H9 (cell line): Measurements from ENCODE around the gene ALKBH7. TPM values are rescaled to one million over a fixed set of nuclear protein-coding genes. Genes with fewer than 3 reads are reported as not detected.
A peak's percentile ranks its signal among the peaks of the same experiment; 100 is the strongest.

Experiments
- DNase-seq: peaks from one replicate; pipeline ENCODE4 v3.0.0-alpha.2; 2017
- H2AFZ ChIP-seq: one replicate; pipeline ENCODE4 v1.6.1; 2013; ENCODE audit warnings: mild to moderate bottlenecking, low read length, control low read depth, moderate library complexity
- H2AK5ac ChIP-seq: 2 replicates; pipeline ENCODE4 v1.6.1; 2013; ENCODE audit warnings: low read length, control low read depth, mixed read lengths; ENCODE audit not compliant: insufficient read length
- H2BK120ac ChIP-seq: one replicate; pipeline ENCODE4 v1.6.1; 2013; ENCODE audit warnings: low read depth, mild to moderate bottlenecking, low read length, control low read depth, inconsistent platforms; ENCODE audit not compliant: poor library complexity, severe bottlenecking
- H2BK12ac ChIP-seq: 2 replicates; pipeline ENCODE4 v1.6.1; 2013; ENCODE audit warnings: low read length, control low read depth, mixed read lengths, low read depth; ENCODE audit not compliant: insufficient read length
- H2BK15ac ChIP-seq: 2 replicates; pipeline ENCODE4 v1.6.1; 2013; ENCODE audit warnings: low read depth, low read length, control low read depth
- H2BK20ac ChIP-seq: one replicate; pipeline ENCODE4 v1.6.1; 2013; ENCODE audit warnings: low read depth, mild to moderate bottlenecking, low read length, control low read depth, inconsistent platforms; ENCODE audit not compliant: poor library complexity, severe bottlenecking
- H2BK5ac ChIP-seq: 2 replicates; pipeline ENCODE4 v1.6.1; 2013; ENCODE audit warnings: low read length, control low read depth, mixed read lengths; ENCODE audit not compliant: insufficient read length
- H3K14ac ChIP-seq: 2 replicates; pipeline ENCODE4 v1.6.1; 2013; ENCODE audit warnings: low read length, control low read depth; ENCODE audit not compliant: insufficient read depth
- H3K18ac ChIP-seq: 2 replicates; pipeline ENCODE4 v1.6.1; 2013; ENCODE audit warnings: low read depth, mild to moderate bottlenecking, mixed read lengths, low read length, control low read depth; ENCODE audit not compliant: insufficient read length
- H3K23ac ChIP-seq: 2 replicates; pipeline ENCODE4 v1.6.1; 2013; ENCODE audit warnings: low read length, control low read depth, mixed read lengths, low read depth; ENCODE audit not compliant: insufficient read length
- H3K23me2 ChIP-seq: 2 replicates; pipeline ENCODE4 v1.6.1; 2013; ENCODE audit warnings: low read depth, mild to moderate bottlenecking, mixed read lengths, low read length, control low read depth; ENCODE audit not compliant: insufficient read length, poor library complexity, severe bottlenecking
- H3K27ac ChIP-seq: 2 replicates; pipeline ENCODE4 v1.5.1; 2013; ENCODE audit warnings: low read length, control low read depth, mixed read lengths, low read depth; ENCODE audit not compliant: insufficient read length
- H3K27me3 ChIP-seq: 2 replicates; pipeline ENCODE4 v1.6.1; 2013; ENCODE audit warnings: low read length, control low read depth, inconsistent platforms; ENCODE audit not compliant: insufficient read depth
- H3K4ac ChIP-seq: 2 replicates; pipeline ENCODE4 v1.6.1; 2013; ENCODE audit warnings: low read depth, mild to moderate bottlenecking, control low read depth, inconsistent platforms, low read length, moderate library complexity
- H3K4me1 ChIP-seq: 2 replicates; pipeline ENCODE4 v1.6.1; 2013; ENCODE audit warnings: low read length, control low read depth, inconsistent platforms; ENCODE audit not compliant: insufficient read depth
- H3K4me2 ChIP-seq: 2 replicates; pipeline ENCODE4 v1.6.1; 2013; ENCODE audit warnings: low read length, control low read depth, mixed read lengths; ENCODE audit not compliant: insufficient read length, insufficient read depth
- H3K56ac ChIP-seq: 2 replicates; pipeline ENCODE4 v1.6.1; 2013; ENCODE audit warnings: low read depth, mild to moderate bottlenecking, mixed read lengths, low read length, control low read depth; ENCODE audit not compliant: insufficient read length
- H3K79me1 ChIP-seq: 2 replicates; pipeline ENCODE4 v1.6.1; 2013; ENCODE audit warnings: low read depth, mild to moderate bottlenecking, moderate library complexity, low read length, control low read depth, inconsistent platforms; ENCODE audit not compliant: insufficient read depth, poor library complexity, severe bottlenecking
- H3K79me2 ChIP-seq: 2 replicates; pipeline ENCODE4 v1.6.1; 2013; ENCODE audit warnings: low read length, control low read depth, inconsistent platforms; ENCODE audit not compliant: insufficient read depth
- H3K9ac ChIP-seq: 2 replicates; pipeline ENCODE4 v1.6.1; 2013; ENCODE audit warnings: low read length, control low read depth, mixed read lengths; ENCODE audit not compliant: insufficient read length; ENCODE audit errors: extremely low read depth
- H3K9me3 ChIP-seq: one replicate; pipeline ENCODE4 v1.6.1; 2013; ENCODE audit warnings: low read depth, low read length, inconsistent platforms; ENCODE audit not compliant: control insufficient read depth
- H3T11ph ChIP-seq: one replicate; pipeline ENCODE4 v1.6.1; 2013; ENCODE audit warnings: mild to moderate bottlenecking, low read length, control low read depth, inconsistent platforms
- H4K20me1 ChIP-seq: one replicate; pipeline ENCODE4 v1.6.1; 2013; ENCODE audit not compliant: control insufficient read depth, insufficient read length, insufficient read depth
- H4K5ac ChIP-seq: 2 replicates; pipeline ENCODE4 v1.6.1; 2013; ENCODE audit warnings: low read depth, mild to moderate bottlenecking, mixed read lengths, low read length, control low read depth; ENCODE audit not compliant: insufficient read length
- H4K8ac ChIP-seq: replicated peaks from 2 replicates; pipeline ENCODE4 v1.6.1; 2013; ENCODE audit warnings: low read length, control low read depth, mixed read lengths, low read depth; ENCODE audit not compliant: insufficient read length
- H4K91ac ChIP-seq: 2 replicates; pipeline ENCODE4 v1.6.1; 2013; ENCODE audit warnings: low read depth, mild to moderate bottlenecking, moderate library complexity, mixed read lengths, low read length, control low read depth; ENCODE audit not compliant: insufficient read length
- H3K27ac Mint-ChIP-seq, 3 experiments: 2 replicates in 2 of 3; 3 replicates in 1 of 3; pipeline ENCODE4 v1.8.0; 2020 to 2021; ENCODE audit warnings: mixed read lengths in 3 of 3, mild to moderate bottlenecking in 1 of 3, moderate library complexity in 1 of 3
- H3K27me3 Mint-ChIP-seq: 2 replicates; pipeline ENCODE4 v1.8.0; 2021; ENCODE audit warnings: low read depth, mild to moderate bottlenecking, moderate library complexity, mixed read lengths
- H3K36me3 Mint-ChIP-seq, 3 experiments: 2 replicates in 2 of 3; 3 replicates in 1 of 3; pipeline ENCODE4 v1.8.0; 2020 to 2021; ENCODE audit warnings: low read depth in 3 of 3, mixed read lengths in 3 of 3; ENCODE audit not compliant: insufficient read depth in 1 of 3
- H3K4me1 Mint-ChIP-seq, 2 experiments: 2 replicates each; pipeline ENCODE4 v1.8.0; 2020; ENCODE audit warnings: mixed read lengths in 2 of 2
- H3K4me3 Mint-ChIP-seq, 2 experiments: 2 replicates in 1 of 2; 3 replicates in 1 of 2; pipeline ENCODE4 v1.8.0; 2020 to 2021; ENCODE audit warnings: mild to moderate bottlenecking in 2 of 2, mixed read lengths in 2 of 2, moderate library complexity in 1 of 2
- H3K9me3 Mint-ChIP-seq, 2 experiments: 2 replicates in 1 of 2; 3 replicates in 1 of 2; pipeline ENCODE4 v1.8.0; 2020; ENCODE audit warnings: mild to moderate bottlenecking in 2 of 2, mixed read lengths in 2 of 2, moderate library complexity in 1 of 2
- CTCF ChIP-seq: fragments of 200-600 bp; sonication (generic); conservative IDR thresholded peaks from 3 replicates; pipeline ENCODE4 v1.8.0; 2021; ENCODE audit warnings: antibody characterized with exemption, mild to moderate bottlenecking
- WGBS: extraction: QIAGEN DNeasy Blood & Tissue Kit; methylation state at CpG from one replicate; pipeline ENCODE4 v1.1.7; 2013; ENCODE audit warnings: missing lambda C conversion rate, low lambda C conversion rate, mixed read lengths; ENCODE audit not compliant: insufficient read length; ENCODE audit errors: extremely low coverage; 5-methylcytosine and 5-hydroxymethylcytosine counted together
- total RNA-seq: library from RNA; stranded (reverse); gene quantifications from 2 replicates; pipeline ENCODE4 v1.2.1, GENCODE V29; 2021

ALKBH7 gene
- total RNA-seq, 1 experiment from 2014 or later = 85.7 TPM

DNA sequence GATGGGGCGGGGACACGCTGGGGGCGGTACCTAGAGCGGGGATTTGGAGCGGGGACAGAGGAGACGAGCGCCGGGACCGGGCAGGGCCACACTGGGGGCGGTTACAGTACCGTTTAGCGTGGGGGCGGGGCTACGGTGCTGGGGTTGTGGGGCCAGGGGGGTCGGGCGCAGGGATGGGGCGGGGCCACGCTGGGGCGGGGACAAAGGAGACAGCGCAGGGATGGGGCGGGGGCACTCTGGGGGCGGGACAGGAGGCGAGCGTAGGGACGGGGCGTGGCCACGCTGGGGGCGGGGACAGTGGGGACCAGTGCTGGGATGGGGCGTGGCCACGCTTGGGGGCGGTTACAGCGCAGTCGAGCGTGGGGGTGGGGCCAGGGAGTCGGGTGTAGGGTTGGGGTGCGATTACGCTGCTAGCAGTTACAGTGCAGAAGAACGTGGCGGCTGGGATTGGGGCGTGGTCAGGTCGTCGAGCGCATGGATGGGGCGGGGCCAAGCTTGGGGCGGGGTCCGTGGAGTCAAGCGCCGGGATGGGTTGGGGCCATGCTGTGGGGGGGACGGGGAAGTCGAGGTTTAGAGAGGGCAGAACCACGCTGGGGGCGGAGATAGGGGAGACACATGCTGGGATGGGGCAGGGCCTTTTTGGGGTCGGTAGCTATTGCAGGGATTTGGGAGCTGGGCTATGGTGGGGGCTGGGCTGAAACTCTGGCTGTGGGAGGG lies 660 bp downstream of the ALKBH7 start:
- Histone ChIP-seq H2AFZ (no peak overlapping the region), H3K18ac (peak overlapping the region; percentile 81)
- WGBS = no CpG with 5 or more reads among the region's 53 CpGs

More for the DNA sequence above, 660 bp downstream of the ALKBH7 start:
- Mint-ChIP-seq H3K27ac (peak overlapping the region; percentile 93 to 98 (median 96); a peak in 6 of 7 replicates), H3K4me3 (peak overlapping the region; percentile 86 to 89), H3K9me3 (no peaks in the 10 kb centered on the region), H3K4me1 (peaks cover 9 to 19% of the 10 kb centered on the region in 2 experiments), H3K36me3 (peaks cover 6 to 10% (median 9%) of the 10 kb centered on the region in 3 experiments; a peak in 6 of 7 replicates), H3K27me3 (peaks cover 3% of the 10 kb centered on the region)
- Histone ChIP-seq H4K91ac (no peak overlapping the region), H2BK15ac (no peak overlapping the region), H4K8ac (no peak overlapping the region), H4K5ac (no peak overlapping the region), H3K79me1 (no peaks in the 10 kb centered on the region), H3K79me2 (no peaks in the 10 kb centered on the region), H3K23me2 (no peaks in the 10 kb centered on the region), H3K14ac (no peak overlapping the region), H2BK12ac (no peak overlapping the region), H2BK20ac (no peak overlapping the region), H3K4me1 (no peaks in the 10 kb centered on the region), H2AK5ac (no peak overlapping the region), H2BK5ac (no peak overlapping the region), H3T11ph (no peak overlapping the region), H3K4ac (no peak overlapping the region), H3K9ac (peak overlapping the region; percentile 68), H3K27ac (no peak overlapping the region), H3K56ac (no peak overlapping the region), H3K27me3 (no peaks in the 10 kb centered on the region), H4K20me1 (no peaks in the 10 kb centered on the region), H3K23ac (no peak overlapping the region), H2BK120ac (no peak overlapping the region), H3K4me2 (peak overlapping the region; percentile 31), H3K9me3 (no peaks in the 10 kb centered on the region)
- TF ChIP-seq CTCF = no peak
- DNase-seq = peak; percentile 100
